GM20000 (cell line): Measurements from ENCODE around the gene PDS5B.

ENCODE experiments used
- DNase-seq: peaks from one replicate; pipeline ENCODE4 v3.0.0; 2012; ENCODE audit warnings: low spot score
- CTCF ChIP-seq: IDR thresholded peaks from 2 replicates; pipeline ENCODE4 v1.5.1; 2012; ENCODE audit warnings: mild to moderate bottlenecking, control low read depth; ENCODE audit errors: extremely low read depth, missing control alignments

Gene PDS5B

DNA sequence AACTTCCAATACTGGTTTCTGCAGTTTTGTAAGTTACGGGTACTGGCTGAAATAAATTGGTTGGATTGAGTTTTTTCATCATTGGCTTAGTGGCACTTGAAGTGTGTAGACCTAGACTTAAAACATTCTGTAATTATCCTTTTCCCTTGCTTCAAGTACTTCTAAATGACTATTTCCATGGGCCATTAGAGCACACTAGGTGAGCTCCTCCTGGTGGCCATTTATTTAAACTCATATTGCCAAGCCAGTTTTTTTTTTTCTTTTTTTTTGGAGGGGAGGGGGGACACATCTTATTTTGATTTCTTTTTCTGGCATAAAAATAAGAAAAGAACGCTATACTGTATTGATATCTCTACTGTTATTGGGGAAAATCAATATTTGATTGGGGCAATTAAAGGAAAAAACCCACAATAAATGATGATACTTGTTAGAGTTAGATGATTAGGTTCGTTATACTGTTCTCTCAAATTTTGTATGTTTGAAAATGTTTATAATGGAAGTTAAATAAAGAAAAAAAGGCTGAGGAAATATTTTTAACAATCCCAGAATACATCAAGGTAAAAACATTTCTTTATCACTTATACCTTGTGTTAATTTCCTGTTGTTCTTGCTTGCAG is 82.9 kb downstream of the PDS5B start:
- peak; percentile 18 for DNase-seq
- TF ChIP-seq CTCF = peak; percentile 47

- no peak for TF ChIP-seq CTCF
- no peak for DNase-seq
Observed at GRCh38 chr13:32674503-32674902, 88.3 kb downstream of the PDS5B start.

DNA sequence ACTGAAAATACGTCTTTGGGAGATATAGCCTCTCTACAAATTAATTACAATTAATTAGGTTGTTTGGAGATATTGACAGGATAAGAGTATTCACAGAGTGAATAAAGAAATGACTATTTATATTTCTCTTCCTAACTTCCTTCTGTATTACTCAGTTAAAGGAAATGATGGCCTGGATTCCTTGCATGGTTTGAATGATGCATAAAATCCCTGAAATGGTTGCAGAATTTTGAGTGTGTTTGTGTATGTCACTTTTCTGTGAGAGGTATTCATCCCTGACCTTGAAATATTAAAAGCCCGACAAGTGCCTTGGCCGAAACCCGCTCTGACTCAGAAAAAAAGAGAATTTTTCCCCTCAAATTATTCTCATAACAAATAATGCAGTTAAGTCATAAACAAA is 90.0 kb downstream of the PDS5B start:
- DNase-seq = no peak

DNA sequence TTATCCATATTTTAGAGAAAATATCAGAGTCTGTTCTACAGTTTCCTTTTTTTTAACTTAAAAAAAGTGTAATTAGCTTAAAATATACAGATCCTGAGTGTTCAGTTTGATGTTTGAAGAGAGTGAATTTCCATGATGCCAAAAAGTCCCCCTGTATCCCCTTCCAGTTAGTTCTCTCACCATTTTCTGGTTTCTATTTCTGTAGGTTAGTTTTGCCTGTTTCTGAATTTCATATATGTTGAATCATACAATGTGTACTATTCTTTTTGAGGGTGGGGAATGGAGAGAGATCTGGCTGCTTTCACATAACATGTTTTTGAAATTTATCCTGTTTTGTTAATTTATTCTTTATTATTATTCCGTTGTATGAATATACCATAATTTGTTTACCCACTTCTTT is 95.9 kb downstream of the PDS5B start:
- no peak for TF ChIP-seq CTCF
- no peak for DNase-seq

More for the DNA sequence above, 90.0 kb downstream of the PDS5B start:
- TF ChIP-seq CTCF = no peak

DNA sequence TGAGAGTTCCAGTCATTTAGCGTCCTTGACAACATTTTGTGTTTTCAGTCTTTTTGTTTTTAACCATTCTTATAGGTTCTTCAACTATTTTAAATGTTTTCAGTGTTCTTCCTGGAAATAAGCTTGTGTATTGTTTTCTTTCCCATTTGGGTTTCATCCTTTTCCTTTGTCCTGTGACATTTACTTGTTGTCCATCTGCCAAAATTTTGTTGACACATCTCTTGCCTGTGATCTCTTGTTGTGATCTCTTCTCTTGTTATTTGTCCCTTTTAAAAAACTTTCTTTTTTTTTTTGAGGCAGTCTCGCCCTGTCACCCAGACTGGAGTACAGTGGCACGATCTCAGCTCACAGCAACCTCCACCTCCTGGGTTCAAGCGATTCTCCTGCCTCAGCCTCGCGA is 96.5 kb downstream of the PDS5B start:
- TF ChIP-seq CTCF = no peak
- no peak for DNase-seq

- no peak for TF ChIP-seq CTCF
- no peak for DNase-seq
Observed at GRCh38 chr13:32687275-32687674, 101.0 kb downstream of the PDS5B start.

DNA sequence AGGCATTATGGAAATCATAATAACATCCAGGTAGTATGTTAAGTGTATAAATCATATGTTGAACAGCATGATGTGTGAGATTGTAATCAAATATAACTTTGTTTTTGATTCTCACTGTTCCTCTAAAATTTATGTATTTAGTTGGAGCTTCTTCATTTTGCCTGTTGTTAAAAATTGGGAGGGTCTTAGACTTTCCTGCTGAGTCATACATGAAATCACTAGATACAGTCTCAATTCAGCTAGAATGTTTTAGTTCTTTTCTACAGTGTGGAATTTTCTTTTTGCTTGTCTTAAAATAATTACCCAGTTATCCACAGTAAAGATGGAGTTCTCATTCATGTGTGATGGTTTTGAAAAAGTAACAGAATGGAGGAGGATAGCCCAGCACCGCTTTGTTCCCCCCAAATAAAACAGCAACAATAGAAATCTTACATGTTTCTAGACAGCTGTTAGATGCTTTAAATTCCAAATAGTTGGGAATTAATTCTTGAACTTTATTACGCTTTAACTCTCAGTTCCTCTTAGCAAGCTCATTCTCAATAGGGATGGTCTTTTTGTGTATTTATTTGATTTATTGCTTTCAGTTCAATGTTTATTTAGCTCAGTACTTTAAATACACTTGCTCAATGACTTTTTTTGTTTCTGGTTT is 109.5 kb downstream of the PDS5B start:
- no peak for TF ChIP-seq CTCF
- no peak for DNase-seq
